ENCODE results near the gene CD247.

CD247 gene

DNA sequence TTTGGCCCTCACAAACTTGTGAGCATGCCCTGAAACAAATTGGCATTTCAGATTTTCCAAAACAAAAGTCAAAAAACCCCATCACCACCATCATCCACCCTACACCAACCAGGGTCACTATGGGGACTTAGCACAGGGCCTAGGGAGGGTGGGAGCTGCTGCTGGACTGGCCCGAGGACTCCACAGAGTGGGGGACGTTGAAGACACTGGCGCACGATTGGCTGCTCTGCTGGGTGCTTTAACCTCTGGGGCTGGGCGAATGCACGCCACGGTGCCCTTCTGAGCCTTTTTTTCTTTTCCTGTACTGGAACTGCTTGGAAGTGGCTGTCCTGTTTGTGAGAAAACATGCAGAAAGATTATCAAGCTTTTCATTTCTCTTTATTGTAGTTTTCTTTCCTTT is 92.8 kb downstream of the CD247 start:
- H3K4me3 ChIP-seq (ENCODE audit: low read length in 2 of 2) = no peak overlapping the region
- H3K27me3 ChIP-seq (ENCODE audit: control insufficient read depth in 1 of 2, insufficient read depth in 2 of 2, low read length in 2 of 2) = no peaks in the 10 kb centered on the region
- H3K4me1 ChIP-seq (ENCODE audit: control insufficient read depth, insufficient read depth, low read length) = no peaks in the 10 kb centered on the region
- no peaks in the 10 kb centered on the region for H3K9me3 ChIP-seq (ENCODE audit: control insufficient read depth in 2 of 2, low read length in 2 of 2)
- H3K9ac ChIP-seq (ENCODE audit: low read length in 2 of 2) = no peak overlapping the region
- H3K27ac ChIP-seq (ENCODE audit: low read length) = no peak overlapping the region
- peaks cover 6 to 8% of the 10 kb centered on the region in 2 donors for H3K36me3 ChIP-seq (ENCODE audit: control insufficient read depth in 2 of 2, insufficient read depth in 2 of 2, low read length in 2 of 2)

DNA sequence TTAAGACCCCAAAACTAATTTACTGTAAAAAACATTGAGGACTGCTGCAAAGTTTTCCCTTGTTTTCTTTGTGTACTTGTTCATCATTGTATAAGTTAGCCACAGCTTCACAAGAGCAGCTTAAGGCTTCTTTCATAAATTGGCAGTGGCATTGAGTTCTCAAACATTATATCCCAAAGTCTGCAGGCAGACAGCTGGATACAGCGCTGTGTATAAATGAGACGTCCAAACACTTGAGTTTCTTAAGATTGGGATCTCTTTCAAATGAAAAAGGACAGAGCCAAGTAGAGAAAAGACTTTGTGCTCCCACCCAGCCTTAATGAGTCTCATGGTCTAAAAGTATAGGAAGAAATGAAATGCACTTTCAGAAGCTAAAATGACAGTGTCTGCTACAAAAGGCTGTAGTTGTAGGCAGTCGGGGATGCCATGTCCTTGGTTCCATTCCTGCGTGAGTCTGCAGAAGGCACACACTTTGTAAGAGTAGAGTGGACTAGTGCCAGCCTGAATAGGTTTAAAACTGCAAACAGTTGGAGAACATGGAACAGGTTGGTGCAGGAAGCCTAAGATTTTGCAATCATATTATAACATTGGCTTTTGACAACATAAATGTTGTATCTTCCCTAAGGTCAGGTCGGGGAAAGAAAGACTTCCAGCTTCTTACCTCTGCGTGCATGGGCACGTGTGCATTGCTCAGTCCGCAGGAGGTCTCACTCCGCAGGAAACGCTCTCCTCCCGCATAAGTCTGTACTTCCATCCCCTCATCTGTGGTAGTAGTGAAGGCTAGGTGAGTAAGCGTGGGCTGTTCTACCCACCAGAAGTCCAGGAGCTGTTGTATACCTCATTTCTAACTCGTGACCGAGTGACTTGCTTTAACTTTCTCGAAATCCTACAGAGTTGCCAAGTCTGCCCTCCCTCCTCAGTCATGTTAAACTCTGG is 94.4 kb downstream of the CD247 start:
- no peaks in the 10 kb centered on the region for H3K27me3 ChIP-seq (ENCODE audit: control insufficient read depth in 1 of 2, insufficient read depth in 2 of 2, low read length in 2 of 2)
- H3K4me1 ChIP-seq (ENCODE audit: control insufficient read depth, insufficient read depth, low read length) = no peaks in the 10 kb centered on the region
- no peak overlapping the region for H3K9ac ChIP-seq (ENCODE audit: low read length in 2 of 2)
- H3K36me3 ChIP-seq (ENCODE audit: control insufficient read depth in 2 of 2, insufficient read depth in 2 of 2, low read length in 2 of 2) = peaks cover 6 to 8% of the 10 kb centered on the region in 2 donors
- H3K4me3 ChIP-seq (ENCODE audit: low read length in 2 of 2) = no peak overlapping the region
- no peaks in the 10 kb centered on the region for H3K9me3 ChIP-seq (ENCODE audit: control insufficient read depth in 2 of 2, low read length in 2 of 2)
- no peak overlapping the region for H3K27ac ChIP-seq (ENCODE audit: low read length)

DNA sequence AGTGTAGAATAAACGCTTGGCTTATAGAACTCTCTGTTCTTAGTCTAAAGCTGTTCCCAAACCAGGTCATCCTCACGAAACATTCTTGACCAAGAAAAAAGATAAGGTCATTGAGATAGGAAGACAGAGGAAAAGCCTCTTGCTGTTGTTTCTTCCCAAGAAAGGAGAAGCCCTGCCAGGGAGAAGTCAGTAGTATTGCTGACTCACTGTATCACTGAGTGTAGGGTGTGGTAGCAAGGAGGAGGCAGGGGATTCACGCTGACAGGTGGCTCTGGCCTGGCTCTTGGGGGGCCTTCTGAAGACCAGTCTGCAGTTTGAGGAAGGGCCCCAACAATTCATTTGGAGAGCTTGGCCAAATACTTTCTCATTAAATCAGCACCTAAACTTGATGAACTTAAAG is 97.8 kb downstream of the CD247 start:
- H3K27ac ChIP-seq (ENCODE audit: low read length) = no peak overlapping the region
- H3K4me3 ChIP-seq (ENCODE audit: low read length in 2 of 2) = no peak overlapping the region
- H3K9ac ChIP-seq (ENCODE audit: low read length in 2 of 2) = no peak overlapping the region
- H3K9me3 ChIP-seq (ENCODE audit: control insufficient read depth in 2 of 2, low read length in 2 of 2) = no peaks in the 10 kb centered on the region
- no peaks in the 10 kb centered on the region for H3K27me3 ChIP-seq (ENCODE audit: control insufficient read depth in 1 of 2, insufficient read depth in 2 of 2, low read length in 2 of 2)
- H3K36me3 ChIP-seq (ENCODE audit: control insufficient read depth in 2 of 2, insufficient read depth in 2 of 2, low read length in 2 of 2) = peaks cover 12% of the 10 kb centered on the region in 2 donors
- H3K4me1 ChIP-seq (ENCODE audit: control insufficient read depth, insufficient read depth, low read length) = no peaks in the 10 kb centered on the region

DNA sequence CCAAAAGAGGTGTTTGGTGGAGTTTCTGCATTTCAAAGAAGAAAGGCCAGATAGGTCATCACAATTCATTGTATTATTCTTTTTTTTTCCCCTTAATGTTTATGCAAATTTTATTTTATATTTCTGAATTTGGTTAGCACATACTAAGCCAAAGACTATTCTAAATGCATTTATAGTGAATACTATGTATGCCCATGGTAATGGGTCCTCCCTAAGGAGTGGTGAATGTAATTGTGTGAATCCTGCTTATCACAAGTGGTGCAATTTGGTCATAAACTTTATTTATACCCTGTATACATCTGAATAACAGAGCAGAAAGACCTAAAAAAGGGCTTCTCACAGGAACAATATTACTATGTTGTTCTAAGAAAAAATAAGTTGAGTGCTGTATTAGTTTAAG is 99.1 kb downstream of the CD247 start:
- H3K4me3 ChIP-seq (ENCODE audit: low read length in 2 of 2) = no peak overlapping the region
- H3K4me1 ChIP-seq (ENCODE audit: control insufficient read depth, insufficient read depth, low read length) = no peaks in the 10 kb centered on the region
- peaks cover 8 to 13% of the 10 kb centered on the region in 2 donors for H3K36me3 ChIP-seq (ENCODE audit: control insufficient read depth in 2 of 2, insufficient read depth in 2 of 2, low read length in 2 of 2)
- H3K9ac ChIP-seq (ENCODE audit: low read length in 2 of 2) = no peak overlapping the region
- H3K27me3 ChIP-seq (ENCODE audit: control insufficient read depth in 1 of 2, insufficient read depth in 2 of 2, low read length in 2 of 2) = no peaks in the 10 kb centered on the region
- H3K9me3 ChIP-seq (ENCODE audit: control insufficient read depth in 2 of 2, low read length in 2 of 2) = no peaks in the 10 kb centered on the region
- H3K27ac ChIP-seq (ENCODE audit: low read length) = no peak overlapping the region

DNA sequence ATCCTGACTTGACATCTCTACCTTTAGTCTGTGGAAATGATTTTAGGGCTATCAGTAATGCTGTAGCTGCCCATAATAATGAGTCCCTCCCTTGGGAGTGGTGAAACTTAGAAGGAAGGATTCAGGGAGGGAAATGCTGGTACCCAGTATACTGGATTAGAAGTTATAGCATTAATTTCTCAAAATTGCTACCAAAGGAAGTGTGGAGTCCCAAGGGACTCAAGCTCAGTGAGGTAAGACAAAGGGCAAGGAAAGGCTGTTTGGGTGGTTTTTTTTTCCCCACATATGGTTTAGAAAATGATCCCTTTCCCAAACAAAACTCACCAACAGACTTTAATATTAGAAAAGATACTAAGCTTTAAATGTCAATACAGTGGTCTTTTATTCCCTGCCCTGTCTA is 99.9 kb downstream of the CD247 start:
- Histone ChIP-seq H3K9ac (ENCODE audit: low read length in 2 of 2) (no peak overlapping the region), H3K4me3 (ENCODE audit: low read length in 2 of 2) (no peak overlapping the region), H3K36me3 (ENCODE audit: control insufficient read depth in 2 of 2, insufficient read depth in 2 of 2, low read length in 2 of 2) (peaks cover 5 to 11% of the 10 kb centered on the region in 2 donors), H3K9me3 (ENCODE audit: control insufficient read depth in 2 of 2, low read length in 2 of 2) (no peaks in the 10 kb centered on the region), H3K27ac (ENCODE audit: low read length) (no peak overlapping the region), H3K27me3 (ENCODE audit: control insufficient read depth in 1 of 2, insufficient read depth in 2 of 2, low read length in 2 of 2) (no peaks in the 10 kb centered on the region), H3K4me1 (ENCODE audit: control insufficient read depth, insufficient read depth, low read length) (no peaks in the 10 kb centered on the region)

DNA sequence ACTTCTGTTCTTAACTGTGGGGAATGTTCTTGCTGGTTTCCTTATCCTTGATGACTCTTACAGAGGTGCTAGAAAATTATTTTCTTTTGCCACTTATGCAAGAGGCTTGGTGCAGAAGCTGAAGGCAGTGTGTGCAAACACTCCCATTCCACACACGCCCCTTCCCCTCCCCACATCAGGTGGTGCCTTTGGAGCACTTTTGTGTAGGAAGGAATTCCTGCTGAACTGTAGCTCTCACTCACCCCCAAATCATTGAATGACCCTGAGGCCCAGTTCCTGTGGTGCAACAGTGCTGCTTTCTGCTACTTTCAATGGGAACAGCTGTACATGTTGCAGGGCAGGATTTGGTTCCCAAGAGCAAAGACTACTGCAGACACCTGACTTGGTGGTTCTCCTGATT is 101.8 kb downstream of the CD247 start:
- Histone ChIP-seq H3K36me3 (ENCODE audit: control insufficient read depth in 2 of 2, insufficient read depth in 2 of 2, low read length in 2 of 2) (peaks cover 17 to 19% of the 10 kb centered on the region in 2 donors), H3K27me3 (ENCODE audit: control insufficient read depth in 1 of 2, insufficient read depth in 2 of 2, low read length in 2 of 2) (no peaks in the 10 kb centered on the region), H3K4me1 (ENCODE audit: control insufficient read depth, insufficient read depth, low read length) (no peaks in the 10 kb centered on the region), H3K9me3 (ENCODE audit: control insufficient read depth in 2 of 2, low read length in 2 of 2) (no peaks in the 10 kb centered on the region), H3K9ac (ENCODE audit: low read length in 2 of 2) (no peak overlapping the region), H3K27ac (ENCODE audit: low read length) (no peak overlapping the region), H3K4me3 (ENCODE audit: low read length in 2 of 2) (no peak overlapping the region)

DNA sequence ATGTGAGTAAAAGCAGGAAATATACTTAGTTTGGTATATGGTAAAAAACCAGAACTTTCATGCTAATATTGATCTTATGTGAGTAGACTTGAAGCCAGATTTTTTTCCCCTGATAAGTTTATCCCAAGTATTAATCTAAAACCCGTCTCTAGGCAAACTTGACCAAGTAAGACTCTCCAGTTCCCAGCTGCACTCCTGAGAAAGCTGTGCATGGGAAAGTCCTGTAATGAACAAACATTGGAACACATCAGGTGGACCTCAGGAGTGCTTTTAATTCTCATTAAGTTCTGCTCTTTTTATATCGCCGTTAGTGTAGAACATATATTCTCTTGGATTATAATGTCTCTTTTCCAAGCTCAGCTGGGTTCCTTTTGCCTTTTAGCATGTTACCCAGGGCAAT is 105.0 kb downstream of the CD247 start:
- Histone ChIP-seq H3K36me3 (ENCODE audit: control insufficient read depth in 2 of 2, insufficient read depth in 2 of 2, low read length in 2 of 2) (peaks cover 17 to 19% of the 10 kb centered on the region in 2 donors), H3K4me3 (ENCODE audit: low read length in 2 of 2) (no peak overlapping the region), H3K9me3 (ENCODE audit: control insufficient read depth in 2 of 2, low read length in 2 of 2) (no peaks in the 10 kb centered on the region), H3K27ac (ENCODE audit: low read length) (no peak overlapping the region), H3K27me3 (ENCODE audit: control insufficient read depth in 1 of 2, insufficient read depth in 2 of 2, low read length in 2 of 2) (no peaks in the 10 kb centered on the region), H3K4me1 (ENCODE audit: control insufficient read depth, insufficient read depth, low read length) (no peaks in the 10 kb centered on the region), H3K9ac (ENCODE audit: low read length in 2 of 2) (no peak overlapping the region)

DNA sequence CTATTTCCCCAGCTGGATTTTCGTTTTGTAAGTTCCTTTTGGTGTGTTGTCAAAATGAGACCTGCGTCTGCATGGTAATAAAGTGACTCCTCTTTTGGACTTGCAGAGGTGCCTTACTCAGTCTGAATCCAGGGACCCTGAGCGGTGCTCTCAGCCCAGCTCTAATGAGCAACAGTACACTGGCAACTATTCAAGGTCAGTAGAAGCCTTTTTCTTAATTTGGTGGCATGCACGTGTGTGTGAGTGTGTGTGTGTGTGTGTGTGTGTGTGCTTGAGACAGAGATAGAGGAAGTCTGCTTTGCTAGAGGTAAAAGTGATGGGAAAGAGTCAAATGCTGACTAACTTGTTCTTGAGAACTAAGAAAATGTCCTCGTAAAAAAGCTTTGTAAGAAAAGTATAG is 105.4 kb downstream of the CD247 start:
- H3K36me3 ChIP-seq (ENCODE audit: control insufficient read depth in 2 of 2, insufficient read depth in 2 of 2, low read length in 2 of 2) = peaks cover 19% of the 10 kb centered on the region in 2 donors

DNA sequence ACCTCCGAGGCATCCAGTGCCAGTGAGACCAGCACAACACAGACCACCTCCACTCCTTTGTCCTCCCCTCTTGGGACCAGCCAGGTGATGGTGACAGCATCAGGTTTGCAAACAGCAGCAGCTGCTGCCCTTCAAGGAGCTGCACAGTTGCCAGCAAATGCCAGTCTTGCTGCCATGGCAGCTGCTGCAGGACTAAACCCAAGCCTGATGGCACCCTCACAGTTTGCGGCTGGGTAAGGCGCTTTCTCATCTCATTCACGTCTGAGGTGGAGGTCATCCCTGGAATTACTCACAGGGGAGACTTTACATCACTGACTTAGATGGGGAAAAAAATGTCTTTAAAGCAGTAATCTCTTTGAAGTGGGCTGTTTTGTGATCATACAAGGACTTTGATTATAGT is 106.3 kb downstream of the CD247 start:
- no peaks in the 10 kb centered on the region for H3K27me3 ChIP-seq (ENCODE audit: control insufficient read depth in 1 of 2, insufficient read depth in 2 of 2, low read length in 2 of 2)
- peaks cover 19 to 20% of the 10 kb centered on the region in 2 donors for H3K36me3 ChIP-seq (ENCODE audit: control insufficient read depth in 2 of 2, insufficient read depth in 2 of 2, low read length in 2 of 2)
- no peak overlapping the region for H3K27ac ChIP-seq (ENCODE audit: low read length)
- no peak overlapping the region for H3K9ac ChIP-seq (ENCODE audit: low read length in 2 of 2)
- H3K4me3 ChIP-seq (ENCODE audit: low read length in 2 of 2) = no peak overlapping the region
- H3K4me1 ChIP-seq (ENCODE audit: control insufficient read depth, insufficient read depth, low read length) = no peaks in the 10 kb centered on the region
- H3K9me3 ChIP-seq (ENCODE audit: control insufficient read depth in 2 of 2, low read length in 2 of 2) = no peaks in the 10 kb centered on the region

More for the DNA sequence above, 105.4 kb downstream of the CD247 start:
- Histone ChIP-seq H3K27ac (ENCODE audit: low read length) (no peak overlapping the region), H3K9me3 (ENCODE audit: control insufficient read depth in 2 of 2, low read length in 2 of 2) (no peaks in the 10 kb centered on the region), H3K4me1 (ENCODE audit: control insufficient read depth, insufficient read depth, low read length) (no peaks in the 10 kb centered on the region), H3K9ac (ENCODE audit: low read length in 2 of 2) (no peak overlapping the region), H3K4me3 (ENCODE audit: low read length in 2 of 2) (no peak overlapping the region), H3K27me3 (ENCODE audit: control insufficient read depth in 1 of 2, insufficient read depth in 2 of 2, low read length in 2 of 2) (no peaks in the 10 kb centered on the region)

DNA sequence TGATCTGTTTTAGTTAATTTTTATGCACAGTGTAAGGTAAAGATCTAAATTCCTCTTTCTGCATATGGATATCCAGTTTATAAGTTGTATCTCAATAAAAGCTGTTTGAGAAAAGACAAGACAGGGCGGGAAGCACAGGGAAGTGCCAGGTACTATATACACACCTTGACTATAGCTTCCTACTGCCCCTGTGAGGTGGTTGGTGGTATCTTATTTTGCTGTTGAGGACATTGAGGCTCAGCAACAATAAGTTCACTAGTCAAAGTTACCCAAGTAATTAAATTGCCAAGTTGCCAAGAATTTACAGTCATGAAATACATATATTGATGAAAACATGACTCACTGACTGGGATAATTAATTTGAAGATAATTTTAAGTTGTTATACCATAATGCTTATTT is 109.1 kb downstream of the CD247 start:
- H3K36me3 ChIP-seq (ENCODE audit: control insufficient read depth in 2 of 2, insufficient read depth in 2 of 2, low read length in 2 of 2) = peaks cover 10 to 26% of the 10 kb centered on the region in 2 donors
- no peak overlapping the region for H3K4me3 ChIP-seq (ENCODE audit: low read length in 2 of 2)
- H3K27ac ChIP-seq (ENCODE audit: low read length) = no peak overlapping the region
- no peaks in the 10 kb centered on the region for H3K27me3 ChIP-seq (ENCODE audit: control insufficient read depth in 1 of 2, insufficient read depth in 2 of 2, low read length in 2 of 2)
- no peaks in the 10 kb centered on the region for H3K9me3 ChIP-seq (ENCODE audit: control insufficient read depth in 2 of 2, low read length in 2 of 2)
- H3K4me1 ChIP-seq (ENCODE audit: control insufficient read depth, insufficient read depth, low read length) = no peaks in the 10 kb centered on the region
- H3K9ac ChIP-seq (ENCODE audit: low read length in 2 of 2) = no peak overlapping the region

DNA sequence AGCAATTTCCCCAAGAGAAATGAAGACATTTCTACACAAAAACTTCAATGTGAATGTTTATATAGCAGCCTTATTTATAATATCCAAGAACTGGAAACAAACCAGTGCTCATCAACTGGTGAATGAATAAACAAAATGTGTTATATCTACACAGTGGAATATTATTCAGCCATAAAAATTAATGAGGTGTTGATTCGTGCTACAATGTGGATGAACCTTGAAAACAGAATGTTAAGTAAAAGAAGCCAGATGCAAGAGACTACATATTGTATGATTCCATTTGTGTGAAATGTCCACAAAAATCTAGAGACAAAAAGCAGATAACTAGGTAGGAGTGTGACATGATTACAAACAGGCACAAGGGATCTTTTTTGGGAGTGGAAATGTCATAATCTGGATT is 110.0 kb downstream of the CD247 start:
- H3K27me3 ChIP-seq (ENCODE audit: control insufficient read depth in 1 of 2, insufficient read depth in 2 of 2, low read length in 2 of 2) = no peaks in the 10 kb centered on the region
- peaks cover 8 to 26% of the 10 kb centered on the region in 2 donors for H3K36me3 ChIP-seq (ENCODE audit: control insufficient read depth in 2 of 2, insufficient read depth in 2 of 2, low read length in 2 of 2)
- H3K4me3 ChIP-seq (ENCODE audit: low read length in 2 of 2) = no peak overlapping the region
- H3K27ac ChIP-seq (ENCODE audit: low read length) = no peak overlapping the region
- no peaks in the 10 kb centered on the region for H3K4me1 ChIP-seq (ENCODE audit: control insufficient read depth, insufficient read depth, low read length)
- H3K9me3 ChIP-seq (ENCODE audit: control insufficient read depth in 2 of 2, low read length in 2 of 2) = no peaks in the 10 kb centered on the region
- H3K9ac ChIP-seq (ENCODE audit: low read length in 2 of 2) = no peak overlapping the region

Data from stomach smooth muscle (tissue), 2 donors.